Stimulated activated CD8-positive, alpha-beta memory T cell treated with anti-CD3 and anti-CD28 coated beads, Interleukin-12 subunit alpha, Interleukin-12 subunit beta, amount 100 ng/mL, for 4 hours (primary cell): ENCODE measurements around the gene CNPY1.
"Not testable (repeated sequence)": the region's sequence is repeated elsewhere in the genome, so short reads cannot be mapped to it uniquely, and the experiment has no call there.

Experiments used
- DNase-seq: peaks from one replicate; pipeline ENCODE4 v3.0.0-alpha.2; 2020; ENCODE audit warnings: low read depth

CNPY1 gene

DNA sequence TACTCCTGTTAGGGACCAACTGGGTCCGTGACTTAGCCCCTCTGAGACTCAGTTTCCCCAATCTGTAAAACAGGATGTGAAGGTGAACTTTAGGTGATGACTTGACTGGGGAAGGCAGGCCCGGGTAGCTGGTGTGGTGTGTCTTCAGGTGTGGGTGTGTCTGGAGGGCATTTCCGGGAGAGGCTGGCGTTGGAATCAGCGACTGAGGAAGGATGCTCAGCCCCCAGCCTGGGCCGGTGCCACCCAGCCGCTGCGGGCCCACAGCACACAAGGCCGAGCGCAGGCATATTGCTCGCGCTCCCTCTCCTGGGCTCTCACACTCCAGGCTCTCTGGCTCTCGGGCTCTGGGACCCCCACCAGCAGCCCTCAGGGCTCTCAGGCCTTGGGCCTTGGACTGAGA is 31.7 kb upstream of the CNPY1 start:
- no peak for DNase-seq

DNA sequence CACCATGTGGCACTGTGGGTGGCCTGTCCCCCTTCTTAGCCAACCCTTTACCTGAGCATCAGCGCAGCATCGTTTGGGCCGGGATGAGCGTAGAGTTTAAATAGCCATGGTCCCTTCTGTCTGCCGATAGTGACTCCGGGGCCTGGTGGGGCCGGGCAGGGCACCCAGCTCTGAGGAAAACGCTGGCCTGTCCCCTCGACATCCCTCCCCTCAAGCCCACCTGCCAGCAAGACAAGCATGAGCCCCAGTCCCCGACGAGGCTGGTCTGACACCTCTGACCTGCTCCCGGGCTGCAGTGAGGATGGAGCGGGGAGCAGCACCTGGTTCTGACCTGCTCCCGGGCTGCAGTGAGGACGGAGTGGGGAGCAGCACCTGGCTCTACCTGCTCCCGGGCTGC is 31.1 kb upstream of the CNPY1 start:
- no peak for DNase-seq

DNA sequence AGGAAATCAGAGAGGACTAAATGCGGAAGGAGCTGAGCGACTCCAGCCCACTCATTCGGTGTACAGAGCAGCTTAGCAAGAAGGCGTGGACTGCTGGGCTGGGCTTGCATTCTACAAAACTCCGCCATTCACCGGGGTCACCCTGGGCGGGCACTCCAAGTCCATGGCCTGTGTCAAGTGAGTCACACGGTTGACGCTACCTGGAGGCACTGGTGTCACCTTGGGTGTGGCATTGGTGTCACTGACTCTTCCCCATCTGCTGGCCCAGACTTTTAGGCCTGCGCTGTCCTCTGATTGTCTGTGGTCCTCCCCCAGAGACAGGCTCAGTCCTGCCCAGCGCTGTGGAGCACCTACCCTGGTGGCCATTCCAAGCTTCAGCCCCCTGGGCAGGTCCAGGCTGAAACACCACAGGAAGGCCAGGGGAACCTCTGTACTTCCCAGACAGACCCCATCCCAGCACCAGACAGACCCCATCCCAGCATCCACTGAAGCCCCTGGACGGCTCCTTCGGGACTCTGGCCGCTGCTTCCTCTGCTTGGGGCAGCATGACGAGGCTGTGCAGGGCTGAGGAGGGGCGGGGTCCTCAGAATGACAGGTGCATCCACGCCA is 30.6 kb upstream of the CNPY1 start:
- DNase-seq, result no peak

DNA sequence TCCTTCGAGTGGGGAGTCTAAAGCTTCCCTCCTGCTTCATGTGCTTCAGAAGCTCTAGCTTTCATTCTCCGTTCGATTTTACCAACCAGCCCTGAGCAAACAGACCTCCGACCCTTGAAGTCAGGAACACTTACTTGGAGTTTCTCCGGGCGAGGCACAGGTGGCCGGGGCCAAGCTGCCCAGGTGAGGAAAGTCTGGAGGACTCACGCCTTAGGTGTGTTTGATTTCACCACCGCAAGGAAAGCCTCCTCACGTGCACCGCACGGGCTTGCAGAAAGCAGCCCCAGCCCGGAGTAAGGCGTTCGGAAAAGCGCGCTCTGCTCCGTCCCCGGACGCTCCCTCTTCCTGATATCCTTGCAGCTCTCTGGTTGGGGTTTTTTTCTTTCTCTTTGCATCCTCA is 30.1 kb upstream of the CNPY1 start:
- DNase-seq, result no peak

DNA sequence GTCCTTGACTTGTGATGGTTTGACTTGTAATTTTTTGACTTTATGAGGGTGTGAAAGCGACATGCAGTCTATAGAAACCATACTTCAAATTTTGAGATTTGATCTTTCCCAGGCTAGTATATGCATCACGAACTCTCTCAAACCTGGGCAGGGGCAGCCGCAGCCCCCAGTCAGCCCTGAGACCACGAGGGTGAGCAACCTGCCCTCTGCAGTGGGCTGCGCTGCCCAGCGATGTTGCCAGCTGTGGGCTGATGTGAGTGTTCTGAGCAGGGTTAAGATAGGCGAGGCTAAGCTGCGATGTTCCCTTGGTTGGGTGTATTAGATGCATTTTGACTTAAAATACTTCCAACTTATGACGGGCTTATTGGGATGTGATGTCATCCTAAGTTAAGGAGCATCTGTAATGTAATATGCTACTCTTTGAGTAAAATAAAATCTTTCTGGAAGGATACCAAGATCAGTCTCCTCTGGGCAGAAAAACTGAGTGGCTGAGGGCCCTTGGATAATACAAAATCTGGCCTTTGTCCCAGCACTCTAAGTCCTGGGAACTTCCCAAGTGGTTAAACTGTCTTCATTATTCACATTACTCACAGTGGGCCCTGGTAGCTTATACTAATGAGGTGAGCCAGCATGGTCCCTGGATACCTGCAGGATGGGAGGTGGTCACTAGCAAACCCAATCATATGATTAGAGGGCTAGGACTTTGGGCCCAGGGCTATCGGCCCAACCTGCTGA is 28.4 kb upstream of the CNPY1 start:
- DNase-seq, result no peak

DNA sequence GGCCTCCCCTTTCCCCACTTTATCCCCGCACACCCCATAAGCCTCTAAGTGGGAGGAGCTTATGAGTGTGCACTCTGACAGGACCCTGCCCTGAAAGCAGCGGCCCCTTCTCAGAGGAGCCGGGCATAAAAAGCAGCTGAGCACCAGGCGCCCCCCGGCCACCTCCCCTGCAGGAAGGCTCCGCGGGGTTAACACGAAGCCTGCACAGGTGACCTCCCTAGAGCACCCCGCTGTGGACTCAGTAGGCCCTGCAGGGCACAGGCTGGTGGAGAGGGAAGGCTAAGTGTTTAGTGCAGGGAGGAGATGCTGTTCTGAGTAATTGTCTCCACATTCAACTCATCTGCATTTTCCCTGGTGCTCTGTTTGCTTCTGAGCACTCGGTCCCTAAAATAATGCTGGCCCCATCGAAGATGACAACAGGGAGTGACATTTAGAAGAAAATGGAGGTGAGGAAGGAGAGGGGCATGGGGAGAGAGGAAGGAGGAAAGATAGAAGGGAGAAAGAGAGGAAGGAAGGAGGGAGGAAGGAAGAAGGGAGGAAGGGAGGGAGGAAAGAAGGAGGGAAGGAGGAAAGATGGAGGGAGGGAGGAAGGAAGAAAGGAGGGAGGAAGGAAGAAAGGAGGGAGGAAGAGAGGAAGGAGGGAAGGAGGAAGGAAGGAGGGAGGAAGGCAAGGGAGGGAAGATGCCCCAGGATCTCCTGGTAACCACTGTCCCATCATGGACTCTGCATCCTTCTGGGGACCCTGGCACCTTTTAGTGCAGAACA is 25.4 kb upstream of the CNPY1 start:
- DNase-seq, result no peak

DNA sequence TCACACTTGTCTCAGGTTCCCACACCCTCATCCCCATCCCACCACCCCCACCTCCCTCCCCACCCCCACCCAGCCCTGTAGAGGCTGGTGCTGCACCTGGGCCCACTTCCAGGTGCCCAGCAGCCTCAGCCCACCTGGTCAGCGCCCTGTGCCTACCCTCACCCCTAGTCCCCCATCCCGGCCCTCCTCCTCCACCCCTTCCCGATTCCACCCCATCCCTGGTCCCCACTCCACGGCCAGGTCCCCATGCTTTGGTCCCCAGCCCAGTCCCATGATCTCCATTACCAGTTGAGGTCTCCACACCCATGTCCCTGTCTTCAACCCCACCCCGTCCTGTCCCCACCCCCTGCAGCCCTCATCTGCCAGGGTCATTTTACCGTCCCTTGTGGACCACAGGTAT is 24.6 kb upstream of the CNPY1 start:
- DNase-seq, result no peak

DNA sequence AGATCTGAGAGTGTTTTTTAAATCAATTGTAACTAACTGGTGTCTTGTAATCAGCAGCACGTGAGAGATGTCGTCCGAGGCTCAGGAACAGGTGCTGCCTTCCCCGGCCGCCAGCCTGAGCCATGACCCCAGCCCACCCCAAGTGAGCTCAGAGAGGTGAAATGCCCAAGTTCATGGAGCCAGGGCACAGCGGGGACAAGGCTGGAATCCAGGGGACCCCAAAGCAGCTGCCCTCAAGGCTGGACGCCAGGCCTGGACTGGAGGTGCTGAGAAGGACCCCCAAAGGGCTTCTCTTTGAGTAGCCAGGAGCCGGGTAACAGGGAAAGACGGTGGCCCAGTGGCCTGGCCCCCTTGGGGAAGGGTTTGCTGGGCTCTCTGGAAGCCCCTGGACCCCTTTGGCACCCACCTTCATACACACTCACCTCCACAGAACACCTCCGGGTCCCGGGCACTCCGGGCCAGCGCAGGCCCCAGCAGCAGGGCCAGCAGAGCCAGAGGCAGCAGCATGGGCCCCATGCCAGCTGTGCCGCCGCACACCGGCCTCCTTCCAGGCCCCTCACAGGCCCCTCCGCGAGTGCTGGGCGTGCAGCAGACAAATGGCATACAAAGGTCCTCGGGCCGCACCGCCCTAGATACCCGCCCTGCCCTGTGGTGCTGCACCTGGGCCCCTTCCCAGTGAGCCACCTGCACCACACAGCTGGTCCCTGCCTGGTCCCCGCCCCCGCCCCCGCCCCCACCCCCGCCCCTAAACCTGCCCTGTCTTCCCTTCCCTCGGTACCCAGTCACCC is 24.0 kb upstream of the CNPY1 start:
- DNase-seq, result no peak

DNA sequence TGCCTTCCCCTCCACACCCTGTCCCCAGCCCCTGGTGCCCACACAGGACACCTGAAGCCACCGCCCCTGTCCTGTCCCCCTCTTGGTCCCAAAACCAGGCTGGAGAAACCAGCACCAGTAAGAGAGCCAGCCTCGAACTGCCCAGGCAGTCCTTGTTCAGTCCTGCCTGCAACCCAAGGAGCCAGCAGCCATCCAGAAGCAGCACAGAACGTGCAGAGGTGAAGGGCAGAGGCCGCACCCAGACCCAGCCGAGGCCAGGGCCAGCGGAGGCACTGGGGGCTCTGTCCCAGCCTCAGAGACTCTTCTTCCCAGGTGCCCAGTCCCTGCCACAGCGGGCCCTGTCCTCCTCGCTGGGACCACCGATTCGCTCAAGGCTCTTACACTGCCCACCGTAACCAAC is 23.3 kb upstream of the CNPY1 start:
- DNase-seq, result no peak

DNA sequence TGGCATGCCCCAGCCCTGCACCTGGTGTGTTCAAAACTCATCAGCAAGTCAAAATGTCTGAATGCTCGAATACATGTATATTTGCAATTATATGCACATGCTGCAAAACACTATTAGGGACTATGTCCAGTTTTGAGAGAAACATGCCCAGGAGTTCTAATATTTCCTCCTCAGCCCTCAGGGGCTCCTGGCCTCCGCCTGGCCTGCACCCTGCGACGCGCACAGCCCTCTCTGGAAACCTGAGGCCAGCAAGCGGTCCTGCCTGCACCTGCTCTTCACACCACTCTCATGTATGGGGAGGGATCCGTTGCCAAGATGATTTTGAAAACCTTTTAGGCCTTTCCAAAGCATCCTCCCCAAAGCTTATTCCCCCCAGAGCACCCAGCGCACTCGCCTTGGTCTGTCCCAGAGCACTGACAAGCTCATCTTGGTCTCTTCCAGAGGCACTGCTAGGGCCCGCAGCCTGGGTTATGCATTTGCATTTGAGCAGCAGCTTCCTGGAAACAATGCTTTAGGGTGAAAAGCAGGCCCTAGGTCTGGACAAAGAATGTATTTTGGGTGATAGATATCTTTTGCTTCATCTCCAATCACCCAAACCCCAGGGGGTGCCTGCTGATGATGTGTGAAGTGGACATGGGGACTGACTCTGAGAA is 22.6 kb upstream of the CNPY1 start:
- no peak for DNase-seq

DNA sequence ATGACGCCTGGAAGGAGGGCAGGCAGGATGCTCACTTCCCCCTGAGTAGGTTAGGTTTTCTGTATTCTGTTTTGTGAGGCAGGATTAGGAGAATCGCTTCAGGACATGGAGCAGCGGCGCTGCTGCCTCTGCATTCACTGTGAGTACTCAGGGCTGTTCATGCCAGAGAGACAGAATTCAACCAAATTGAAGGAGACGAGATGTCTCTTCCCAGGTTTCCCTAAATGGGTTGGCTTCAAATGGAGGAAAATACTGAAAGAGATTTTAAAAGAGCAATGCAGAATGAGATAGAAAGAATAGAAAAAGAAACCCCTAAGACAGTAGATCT is 21.9 kb upstream of the CNPY1 start:
- no peak for DNase-seq

DNA sequence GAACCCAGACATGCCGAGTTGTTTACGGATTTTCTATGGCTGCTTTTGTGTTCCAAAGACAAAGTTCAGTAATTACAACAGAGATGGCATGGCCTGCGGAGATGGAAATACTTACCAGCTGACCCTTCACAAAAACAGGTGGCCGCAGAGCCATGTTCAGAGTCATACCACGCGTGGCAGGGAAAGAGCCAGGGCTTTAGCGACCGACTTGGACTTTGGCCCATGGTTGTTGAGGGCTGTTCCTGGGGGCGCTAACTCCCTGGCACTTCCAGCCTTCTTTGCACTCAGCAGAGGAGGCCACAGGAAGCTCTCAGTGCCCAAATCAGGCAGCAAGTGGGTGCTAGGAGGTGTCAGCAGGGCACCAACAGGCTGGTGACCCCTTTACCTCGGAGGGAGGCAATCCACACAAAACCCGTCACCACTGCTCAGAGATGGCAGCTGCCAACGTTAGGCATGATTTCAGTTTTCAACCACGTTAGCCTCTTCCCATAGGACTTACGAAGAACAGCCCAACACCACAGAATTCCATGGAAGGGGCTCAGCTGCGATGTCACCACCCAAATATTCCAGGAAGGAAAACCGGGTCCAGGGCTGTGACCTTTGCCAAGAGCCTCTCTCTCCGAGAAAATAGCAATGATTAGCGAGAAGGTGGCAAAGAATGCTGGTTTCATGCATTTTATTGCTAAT is 21.4 kb upstream of the CNPY1 start:
- DNase-seq, result no peak

DNA sequence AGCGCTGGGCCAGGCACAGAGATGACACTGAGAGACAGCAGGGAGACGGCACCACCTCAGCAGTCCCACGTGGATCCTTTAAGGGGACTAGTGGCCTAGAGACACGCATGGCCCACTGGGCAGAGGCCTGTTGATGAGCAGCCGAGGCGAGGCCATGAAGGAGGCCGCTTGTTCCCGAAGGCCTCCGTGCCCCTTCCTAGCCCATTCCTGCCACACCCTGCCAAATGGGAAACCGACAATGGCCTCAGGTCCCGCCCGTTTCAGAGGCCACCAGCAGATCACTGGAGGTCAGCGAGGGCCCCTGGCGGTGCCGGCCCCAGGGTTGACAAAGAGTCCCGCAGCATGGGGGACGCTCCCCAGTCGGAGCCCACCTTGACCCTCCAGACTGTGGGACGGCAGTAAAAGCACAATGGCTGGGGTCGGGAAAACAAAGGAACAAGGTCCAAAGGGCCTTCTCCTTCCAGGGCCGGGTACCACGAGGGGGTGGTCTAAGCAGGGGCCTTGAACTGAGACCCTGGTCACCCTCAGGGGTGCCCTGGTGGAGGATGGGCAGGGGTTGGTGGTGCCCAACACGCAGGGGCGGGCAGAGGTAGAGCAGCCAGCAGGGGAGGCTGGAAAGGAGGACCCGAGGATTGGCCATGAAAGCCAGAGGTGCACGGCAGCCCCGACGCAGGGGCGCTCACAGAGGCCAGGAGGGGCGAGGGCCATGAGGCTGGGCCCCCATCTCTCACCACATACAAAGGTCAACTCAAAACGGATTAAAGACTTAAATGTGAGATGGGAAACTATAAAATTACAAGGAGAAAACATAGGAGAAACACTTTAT is 19.9 kb upstream of the CNPY1 start:
- DNase-seq, result no peak

DNA sequence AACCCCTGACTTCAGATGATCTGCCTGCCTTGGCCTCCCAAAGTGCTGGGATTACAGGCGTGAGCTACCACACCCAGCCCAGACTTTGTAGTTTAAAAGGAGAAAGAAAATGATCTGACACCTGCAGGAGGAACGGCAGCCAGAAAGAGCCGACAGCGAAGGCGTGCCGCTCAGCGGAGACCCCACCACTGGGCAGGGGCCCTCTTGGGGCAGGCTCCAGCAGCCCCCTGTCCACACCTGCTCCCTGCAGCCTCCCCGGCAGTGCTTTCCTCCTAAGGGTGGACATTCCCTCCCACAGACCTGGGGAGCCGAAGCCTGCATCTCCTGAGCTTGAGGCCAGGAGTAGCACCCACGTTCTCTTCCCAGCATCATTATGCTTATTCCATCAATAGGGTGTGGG is 19.2 kb upstream of the CNPY1 start:
- no peak for DNase-seq

DNA sequence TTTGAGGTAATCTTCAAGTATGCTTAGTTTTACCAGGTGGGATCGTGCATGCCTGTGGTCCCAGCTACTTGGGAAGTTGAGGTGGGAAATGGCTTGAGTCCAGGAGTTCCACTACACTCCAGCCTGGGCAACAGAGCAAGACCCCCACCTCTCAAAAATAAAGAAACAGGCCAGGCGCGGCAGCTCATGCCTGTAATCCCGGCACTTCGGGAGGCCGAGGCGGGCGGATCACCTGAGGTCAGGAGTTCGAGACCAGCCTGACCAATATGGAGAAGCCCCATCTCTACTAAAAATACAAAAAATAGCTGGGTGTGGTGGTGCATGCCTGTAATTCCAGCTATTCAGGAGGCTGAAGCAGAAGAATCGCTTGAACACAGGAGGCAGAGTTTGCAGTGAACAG is 16.6 kb upstream of the CNPY1 start:
- DNase-seq, result not testable (repeated sequence)

DNA sequence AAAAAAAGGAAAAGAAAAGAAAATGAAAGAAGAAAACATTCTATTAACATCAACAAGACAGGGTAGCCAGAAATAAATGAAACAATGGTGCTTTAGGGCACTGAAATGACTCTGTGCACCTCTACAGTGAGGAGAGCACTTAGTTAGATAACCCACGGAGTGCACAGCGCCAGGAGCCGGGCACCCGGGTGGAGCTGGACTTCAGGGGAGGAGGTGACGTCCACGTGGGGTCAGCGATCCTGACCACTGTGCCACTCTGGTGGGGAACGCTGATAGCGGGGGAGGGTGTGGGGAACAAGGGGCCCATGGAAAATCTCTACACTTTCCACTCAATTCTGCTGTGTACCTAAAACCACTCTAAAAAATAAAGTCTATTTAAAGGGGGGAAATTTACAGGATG is 15.7 kb upstream of the CNPY1 start:
- no peak for DNase-seq

DNA sequence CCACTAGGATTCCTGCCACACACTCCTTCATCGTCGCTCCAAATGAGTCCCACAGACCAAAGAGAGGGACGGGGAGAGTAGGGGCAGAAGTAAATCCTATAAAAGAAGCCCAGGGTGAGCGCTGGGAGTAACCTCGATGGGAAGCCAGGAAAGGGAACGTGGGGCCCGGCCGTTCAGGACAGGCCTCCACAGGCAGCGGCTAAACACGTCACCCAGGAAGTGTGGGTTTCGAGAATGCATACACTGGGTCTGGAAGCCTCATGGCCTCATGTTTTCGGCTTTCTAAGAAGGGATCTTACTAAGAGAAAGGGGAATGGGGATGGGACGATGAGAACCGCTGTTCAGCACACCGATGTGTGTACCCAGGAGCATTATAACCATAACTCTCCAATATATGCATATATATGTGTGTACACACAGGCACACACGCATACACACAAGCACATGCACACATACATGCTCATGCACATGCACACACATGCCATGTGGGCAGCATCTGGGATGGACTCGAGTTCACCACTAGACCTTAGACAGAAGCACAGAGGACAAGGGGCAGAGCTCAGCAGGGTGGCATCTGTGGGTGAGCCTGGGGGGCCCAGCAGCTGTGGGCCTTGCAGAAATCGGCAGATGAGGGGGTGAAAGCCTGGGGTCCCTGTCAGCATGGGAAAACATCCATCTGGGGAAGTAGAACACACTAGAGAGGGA is 14.8 kb upstream of the CNPY1 start:
- no peak for DNase-seq

DNA sequence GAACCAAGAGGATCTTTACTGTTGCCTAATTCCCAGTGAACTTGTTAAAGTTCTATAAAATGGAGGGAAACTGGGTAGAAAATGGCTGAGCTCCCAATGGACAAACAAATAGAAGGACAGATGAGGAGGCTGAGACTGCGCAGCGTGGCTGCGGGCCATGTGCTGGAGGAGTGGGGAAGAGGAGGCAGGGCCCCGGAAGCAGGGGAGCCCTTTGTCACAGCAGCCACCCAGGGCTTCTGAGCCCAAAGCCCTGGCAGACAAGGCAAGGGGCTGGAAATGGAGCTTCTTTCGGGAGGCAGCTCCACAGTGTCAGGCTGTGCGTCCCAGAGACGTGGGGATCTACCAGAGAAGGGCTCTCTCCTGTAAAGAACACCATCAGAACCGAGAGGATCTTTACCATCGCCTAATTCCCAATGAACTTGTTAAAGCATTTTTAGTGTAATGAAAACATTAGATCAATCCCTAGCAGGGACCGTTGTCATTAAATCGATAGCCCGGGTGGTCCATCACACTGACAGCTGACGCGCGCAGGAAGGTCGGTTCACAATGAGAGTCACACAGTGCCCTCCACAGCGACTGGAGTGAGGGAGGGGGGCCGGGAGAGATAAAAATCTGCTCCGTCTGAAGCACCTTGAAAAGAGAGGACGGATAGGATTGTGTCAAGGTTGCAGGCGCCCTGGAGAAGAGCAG is 14.0 kb upstream of the CNPY1 start:
- no peak for DNase-seq

DNA sequence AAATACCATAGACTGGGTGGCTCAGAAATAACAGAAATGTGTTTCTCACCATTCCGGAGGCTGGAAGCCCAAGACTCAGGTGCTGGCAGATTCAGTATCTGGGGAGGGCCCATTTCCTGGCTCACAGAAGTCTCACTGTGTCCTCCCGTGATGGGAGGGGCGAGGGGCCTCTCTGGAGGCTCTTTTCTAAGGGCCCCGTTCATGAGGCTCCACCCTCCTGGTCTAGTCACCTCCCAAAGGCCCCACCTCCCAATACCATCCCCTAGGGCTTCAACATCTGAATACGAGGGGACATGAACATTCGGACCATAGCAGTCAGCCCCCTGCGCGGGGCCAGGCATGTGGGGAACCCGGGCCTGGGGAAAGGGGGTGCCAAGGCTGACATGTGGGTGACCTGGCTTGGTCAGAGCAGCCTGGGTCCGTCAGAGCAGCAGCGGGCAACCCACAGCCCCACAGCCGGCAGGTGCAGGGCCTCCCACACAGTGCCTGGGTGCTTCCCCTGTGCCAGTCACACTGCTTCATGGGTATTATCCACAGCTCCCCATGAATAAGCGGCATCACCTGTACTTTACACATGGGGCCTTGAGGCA is 13.3 kb upstream of the CNPY1 start:
- DNase-seq, result no peak
